CD4-positive, alpha-beta T cell treated with Interferon alpha-2 for 1 hour (primary cell): ENCODE results near the gene NMT1.

Experiments
- DNase-seq, 2 donors: peaks; one replicate each; pipeline ENCODE4 v3.0.0-alpha.2; 2020 to 2022

The NMT1 gene

DNA sequence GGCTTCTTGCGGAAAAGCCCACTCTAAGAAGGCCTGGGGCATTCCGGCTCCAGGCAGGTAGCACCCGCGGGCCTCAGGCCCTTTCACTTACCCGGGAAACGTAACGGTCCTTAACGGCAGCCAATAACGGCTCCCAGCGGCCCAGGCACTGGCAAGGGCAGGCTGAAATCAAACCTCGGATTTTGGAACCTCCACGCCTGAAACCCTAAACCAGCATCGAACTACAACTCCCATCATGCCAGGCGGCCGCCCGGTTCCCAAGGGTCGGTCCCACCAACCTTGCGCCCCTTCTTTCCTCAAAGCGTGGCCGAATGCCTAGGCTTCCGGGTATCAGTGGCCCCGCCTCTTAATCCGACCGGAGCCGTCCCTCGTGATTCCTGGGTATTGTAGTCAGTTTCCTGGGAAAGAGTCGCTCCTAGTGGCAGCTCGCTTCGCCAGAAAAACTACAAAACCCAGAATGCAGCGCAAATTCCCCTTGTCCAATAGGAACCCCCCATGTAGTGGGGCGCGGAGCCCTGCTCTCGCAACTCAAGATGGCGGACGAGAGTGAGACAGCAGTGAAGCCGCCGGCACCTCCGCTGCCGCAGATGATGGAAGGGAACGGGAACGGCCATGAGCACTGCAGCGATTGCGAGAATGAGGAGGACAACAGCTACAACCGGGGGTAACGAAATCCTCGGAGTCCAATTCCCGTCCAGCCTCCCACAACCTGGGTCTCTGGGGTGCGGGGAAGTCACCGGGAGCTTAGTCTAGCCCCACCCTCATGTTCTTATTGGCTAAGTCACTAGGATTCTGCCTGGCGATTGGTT is at the start of gene NMT1:
NMT1 (plus strand) TSS at position 521 of the 809 bp plus-strand sequence; CDS start at position 534, 13 bp downstream.
- peak; percentile 98 to 99 for DNase-seq

DNA sequence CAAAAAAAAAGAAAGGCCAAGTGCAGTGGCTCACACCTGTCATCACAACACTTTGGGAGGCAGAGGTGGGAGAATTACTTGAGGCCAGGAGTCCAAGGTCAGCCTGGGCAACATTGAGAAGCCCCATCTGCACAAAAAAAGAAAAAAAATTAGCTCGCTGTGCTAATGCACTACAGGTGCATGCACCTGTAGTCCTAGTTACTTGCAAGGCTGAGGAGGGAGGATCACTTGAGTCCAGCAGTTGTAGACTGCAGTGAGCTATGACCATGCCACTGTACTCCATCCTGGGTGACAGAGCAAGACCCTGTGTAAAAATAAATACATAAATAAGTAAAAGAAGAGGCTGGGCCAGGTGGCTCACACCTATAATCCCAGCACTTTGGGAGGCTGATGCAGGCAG is 49.4 kb upstream of the NMT1 start:
- DNase-seq: no peak

DNA sequence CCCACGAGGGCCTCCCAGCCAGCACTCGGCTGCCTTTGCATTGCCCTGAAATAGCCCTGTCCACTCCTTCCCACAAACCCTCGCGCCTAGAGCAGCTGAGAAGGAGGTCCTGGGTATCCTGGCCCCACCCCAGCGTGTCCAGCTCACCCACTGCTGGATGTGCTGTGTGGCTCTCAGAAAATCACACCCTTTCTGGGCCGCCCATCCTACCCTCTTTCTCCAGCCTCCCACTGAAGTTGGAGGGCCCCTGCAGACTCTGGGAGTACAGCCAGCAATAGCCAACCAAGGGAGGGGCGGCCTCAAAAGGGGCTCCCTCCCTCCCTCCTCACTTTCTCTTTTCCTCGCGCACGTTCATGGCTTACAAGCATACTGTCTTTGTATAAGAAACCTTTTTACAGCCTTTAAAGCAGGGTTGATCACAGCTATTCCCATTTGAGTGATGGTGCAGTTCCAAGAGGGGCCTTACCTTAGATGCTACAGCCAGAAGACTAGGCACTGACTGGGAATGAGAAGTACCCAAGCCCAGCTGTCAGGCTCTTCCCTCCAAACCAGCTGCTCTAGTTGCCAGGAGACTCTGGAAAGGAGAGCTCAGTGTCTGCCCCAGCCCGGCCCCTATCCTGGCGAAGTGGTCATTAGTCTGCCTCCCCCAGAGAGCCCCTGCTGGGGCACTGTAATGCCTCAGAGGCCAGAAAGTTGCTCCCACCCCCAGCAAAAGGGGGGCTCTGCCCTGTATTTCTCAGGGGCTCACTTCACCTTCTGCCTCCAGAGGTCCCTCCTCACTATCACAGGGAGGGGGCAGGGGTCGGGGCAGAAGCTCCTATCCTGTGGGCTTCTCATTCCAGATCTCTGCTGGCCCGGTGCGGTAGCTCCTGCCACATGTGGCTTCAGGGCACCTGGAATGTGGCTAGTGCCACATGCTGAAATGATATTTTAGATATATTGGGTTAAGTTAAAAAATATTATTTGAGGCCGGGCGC is 47.8 kb upstream of the NMT1 start:
- DNase-seq: no peak

DNA sequence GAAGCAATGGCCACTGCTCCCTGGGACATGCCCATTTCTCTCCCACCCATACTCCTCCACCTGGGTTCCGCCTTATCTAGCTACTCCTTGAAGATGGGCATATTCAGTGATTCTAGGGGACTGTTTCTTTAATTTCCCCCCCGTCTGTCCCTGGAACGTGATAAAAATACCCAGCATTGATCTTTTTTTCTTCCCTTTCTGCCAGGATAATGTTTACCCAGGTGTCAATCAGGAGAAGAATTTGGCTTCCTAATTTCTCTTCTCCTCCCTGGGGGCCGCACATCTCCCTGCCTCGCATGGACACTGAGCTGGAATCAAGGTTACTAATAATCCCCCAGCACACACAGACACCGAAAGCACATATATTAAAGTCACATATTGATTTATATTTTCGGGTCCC is 44.9 kb upstream of the NMT1 start:
- DNase-seq: no peak

DNA sequence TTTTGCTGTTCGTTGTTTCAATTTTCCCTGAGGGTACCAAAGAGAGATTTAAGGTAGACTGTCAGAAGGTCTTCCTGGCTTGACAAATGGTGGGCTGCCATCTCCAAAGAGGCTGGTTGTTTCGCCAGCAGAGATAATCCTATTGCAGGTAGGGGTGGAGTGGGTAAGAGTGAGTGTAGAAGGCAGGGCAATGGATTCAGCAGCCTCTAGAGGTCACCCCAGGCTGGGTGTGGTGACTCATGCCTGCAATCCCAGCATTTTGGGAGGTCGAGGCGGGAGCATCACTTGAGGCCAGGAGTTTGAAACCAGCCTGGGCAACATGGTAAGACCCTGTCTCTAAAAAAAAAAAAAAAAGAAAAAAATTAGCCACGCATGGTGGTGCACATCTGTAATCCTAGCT is 44.3 kb upstream of the NMT1 start:
- no peak for DNase-seq

DNA sequence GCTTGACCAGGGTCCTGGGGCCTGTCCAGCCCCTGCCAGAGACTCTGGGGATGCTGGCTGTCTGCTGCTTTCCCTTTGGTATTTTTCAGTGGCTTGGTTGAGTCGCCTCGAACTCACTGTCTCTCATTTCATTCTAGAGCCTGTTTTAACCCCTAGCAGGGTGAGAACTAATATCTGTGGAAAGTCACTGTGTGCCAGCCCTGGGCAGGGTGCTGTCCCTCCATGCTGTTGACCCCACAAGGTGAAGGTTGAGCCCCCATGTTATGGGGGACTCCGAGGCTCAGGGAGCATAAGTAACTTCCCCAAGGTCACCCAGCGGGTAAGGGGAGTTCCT is 42.6 kb upstream of the NMT1 start:
- DNase-seq: no peak

DNA sequence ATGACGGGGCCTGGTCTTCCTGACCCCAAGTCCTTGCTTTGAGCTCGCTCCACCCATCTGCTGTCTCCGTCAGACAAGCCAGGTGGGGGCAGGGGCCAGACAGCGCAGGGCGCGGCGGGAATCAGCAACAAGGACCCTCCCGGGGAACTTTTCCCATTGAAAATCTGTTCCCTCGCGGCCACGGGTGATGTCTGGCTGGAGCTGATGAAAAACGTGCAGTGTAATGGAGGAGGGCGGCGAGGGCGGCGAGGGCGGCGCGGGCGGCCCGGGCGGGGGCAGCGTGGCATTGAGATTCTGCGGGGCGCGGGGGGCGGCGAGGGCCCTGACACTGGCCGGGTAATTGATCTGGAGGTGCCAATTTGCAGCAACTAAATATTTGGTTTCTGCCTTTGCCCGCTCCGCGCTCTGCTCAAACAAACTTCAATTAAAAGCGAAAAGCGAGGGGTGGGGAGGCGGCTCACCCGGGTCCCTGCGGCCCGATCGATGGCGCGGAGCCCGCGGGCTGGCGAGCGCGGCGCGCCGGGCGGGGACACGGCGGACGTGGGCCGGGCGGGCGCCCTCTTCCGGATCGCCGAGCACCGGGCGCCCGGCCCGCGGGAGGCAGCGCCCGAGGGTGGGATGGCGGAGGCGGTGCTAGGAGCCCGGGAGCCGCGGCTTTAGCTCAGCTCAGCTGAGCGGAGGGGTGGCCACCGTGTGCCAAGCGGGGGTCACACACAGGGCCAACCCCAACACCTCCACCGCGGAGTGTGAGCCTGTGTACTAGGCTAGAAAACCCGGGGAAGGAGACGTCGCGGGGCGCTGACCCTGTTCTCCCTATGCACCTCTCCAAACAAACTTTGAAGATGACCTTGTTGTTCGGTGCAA is 42.0 kb upstream of the NMT1 start:
- DNase-seq: peak; percentile 4 to 48

DNA sequence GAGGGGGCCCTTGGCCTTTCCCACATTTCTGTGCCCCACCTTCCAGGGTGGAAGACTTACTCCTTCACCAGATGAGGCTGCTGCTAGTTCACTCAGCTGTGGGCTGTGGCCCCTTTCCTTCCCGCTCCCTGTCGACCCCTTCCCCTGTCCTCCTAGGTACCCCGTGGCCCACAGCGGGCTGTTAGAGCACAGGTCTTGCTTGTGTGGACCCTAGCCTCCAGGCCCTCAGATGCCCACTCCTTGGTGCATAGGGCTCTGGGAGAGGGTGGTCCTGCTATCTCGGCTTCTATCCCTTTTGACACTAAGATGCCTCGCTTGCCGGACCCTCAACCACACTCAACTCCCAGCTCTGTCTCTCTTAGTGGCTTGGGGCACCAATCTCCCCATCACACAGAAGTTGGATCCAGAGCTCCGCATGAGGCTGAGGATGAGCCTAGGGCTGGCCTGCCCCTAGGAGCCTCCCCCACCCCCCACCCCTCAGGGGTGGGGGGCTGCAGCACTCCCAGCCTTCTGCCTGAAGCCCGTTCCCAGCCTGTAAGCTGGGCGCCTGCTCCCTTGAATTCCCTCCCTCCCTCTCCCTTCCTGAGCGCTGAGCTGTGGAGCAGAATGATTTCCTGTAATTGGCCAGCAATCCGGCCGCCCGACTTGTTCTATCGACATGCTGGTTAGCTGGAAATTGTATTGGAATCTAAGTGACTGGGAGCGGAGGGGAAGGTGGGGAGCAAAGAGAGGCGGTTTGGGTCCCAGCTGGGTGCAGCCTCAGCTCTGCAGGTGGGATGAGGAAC is 40.6 kb upstream of the NMT1 start:
- DNase-seq: no peak

DNA sequence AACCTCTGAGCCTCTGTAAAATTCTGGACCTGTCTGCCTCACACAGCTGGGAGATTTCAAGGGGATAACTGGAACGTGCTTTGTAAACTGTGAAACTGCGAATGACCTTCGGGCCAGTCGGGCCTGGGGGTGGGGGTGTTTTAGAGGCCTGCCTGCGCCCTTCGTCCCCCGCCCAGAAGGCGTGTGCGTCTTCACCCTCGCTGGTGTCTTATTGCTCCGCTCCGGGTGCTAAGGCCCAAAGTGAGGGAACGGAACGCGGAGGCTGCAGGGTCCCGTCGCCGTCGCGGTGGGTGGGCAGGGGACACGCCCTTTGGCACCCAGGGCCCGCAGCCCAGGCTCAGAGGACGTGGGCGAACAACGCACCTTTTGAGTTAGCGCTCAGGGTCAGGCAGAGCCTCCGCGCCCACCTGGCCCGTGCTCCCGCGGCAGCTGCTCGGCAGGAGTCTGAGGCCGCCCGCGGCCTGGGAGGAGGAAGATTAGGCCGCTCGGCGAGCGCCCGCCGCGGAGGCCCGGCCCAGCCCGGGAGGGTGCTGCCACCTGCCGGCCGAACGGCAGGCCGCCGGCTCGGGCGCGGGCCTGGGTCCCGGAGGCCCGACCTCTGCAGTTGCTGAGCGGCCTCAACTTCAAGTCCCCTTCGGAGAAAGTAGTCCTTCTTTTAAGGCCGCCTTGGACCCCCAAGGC is 39.4 kb upstream of the NMT1 start:
- DNase-seq: peak; percentile 47 to 67

DNA sequence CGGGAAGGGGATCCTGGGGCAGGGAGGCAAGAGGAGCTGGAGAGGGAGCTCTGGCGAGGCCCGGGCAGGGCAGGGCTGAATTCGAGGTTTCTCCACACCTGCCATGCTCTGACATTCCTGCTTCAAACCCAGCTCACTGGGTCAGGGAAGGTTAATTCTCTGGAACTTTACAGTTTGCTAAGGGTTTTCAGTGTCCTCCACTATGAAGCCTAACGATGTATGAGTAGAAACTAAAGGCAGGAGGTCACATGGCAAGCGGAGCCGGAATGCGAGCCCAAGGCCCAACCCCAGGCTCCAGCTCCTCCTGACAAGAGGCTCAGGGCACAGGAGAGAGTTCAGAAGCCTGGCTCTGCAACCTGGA is 38.8 kb upstream of the NMT1 start:
- DNase-seq: no peak

DNA sequence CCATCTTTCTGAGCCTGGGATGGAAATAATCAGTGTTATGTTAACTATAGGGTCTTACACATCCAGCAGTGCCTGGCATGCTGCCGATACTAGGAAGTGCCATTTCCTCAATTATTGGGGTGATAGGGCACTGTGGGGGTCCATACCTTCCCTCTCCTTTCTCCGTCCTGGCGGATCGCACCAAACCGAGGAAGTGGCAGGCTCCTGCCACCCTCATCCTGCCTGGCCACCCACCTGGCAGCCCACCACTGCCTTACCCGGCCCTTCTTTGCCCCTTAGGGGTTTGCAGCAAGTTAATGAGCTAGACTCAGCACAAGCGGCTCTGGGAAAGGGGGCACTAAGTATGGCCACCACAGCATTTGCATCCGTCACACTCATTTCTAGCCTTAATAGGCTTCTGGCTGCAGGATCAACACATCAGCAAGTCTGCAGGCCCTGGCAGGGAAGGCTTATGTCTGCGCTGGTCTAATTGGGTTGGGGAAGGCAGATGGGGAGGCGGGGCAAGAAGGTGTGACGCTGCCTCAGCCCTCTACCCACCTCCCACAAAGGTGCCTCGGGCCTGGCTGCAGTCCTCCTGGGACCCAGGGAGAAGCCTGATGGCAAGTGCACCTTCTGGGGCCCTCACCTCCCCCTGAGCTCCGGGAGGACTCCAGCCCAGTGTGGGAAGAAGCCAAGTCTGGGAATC is 38.3 kb upstream of the NMT1 start:
- no peak for DNase-seq

DNA sequence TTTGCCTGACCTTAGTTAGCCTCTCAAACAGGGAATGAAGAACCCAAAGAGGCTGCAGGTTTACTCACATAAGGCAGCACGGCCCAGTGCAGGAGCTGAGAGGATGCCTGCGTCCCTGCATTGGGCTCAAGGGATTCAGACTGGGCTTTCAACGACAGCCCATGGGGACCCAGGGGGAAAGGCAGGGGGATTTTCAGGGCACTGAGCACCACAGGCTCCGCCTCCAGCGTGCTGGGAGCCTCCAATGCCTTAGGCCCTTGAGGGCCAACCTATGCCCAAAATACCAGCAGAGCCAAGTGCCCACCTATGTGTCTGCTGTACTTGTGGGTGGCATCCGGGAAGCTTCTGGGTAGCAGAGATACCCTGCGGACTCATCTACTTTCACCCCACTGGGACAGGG is 32.0 kb upstream of the NMT1 start:
- no peak for DNase-seq

DNA sequence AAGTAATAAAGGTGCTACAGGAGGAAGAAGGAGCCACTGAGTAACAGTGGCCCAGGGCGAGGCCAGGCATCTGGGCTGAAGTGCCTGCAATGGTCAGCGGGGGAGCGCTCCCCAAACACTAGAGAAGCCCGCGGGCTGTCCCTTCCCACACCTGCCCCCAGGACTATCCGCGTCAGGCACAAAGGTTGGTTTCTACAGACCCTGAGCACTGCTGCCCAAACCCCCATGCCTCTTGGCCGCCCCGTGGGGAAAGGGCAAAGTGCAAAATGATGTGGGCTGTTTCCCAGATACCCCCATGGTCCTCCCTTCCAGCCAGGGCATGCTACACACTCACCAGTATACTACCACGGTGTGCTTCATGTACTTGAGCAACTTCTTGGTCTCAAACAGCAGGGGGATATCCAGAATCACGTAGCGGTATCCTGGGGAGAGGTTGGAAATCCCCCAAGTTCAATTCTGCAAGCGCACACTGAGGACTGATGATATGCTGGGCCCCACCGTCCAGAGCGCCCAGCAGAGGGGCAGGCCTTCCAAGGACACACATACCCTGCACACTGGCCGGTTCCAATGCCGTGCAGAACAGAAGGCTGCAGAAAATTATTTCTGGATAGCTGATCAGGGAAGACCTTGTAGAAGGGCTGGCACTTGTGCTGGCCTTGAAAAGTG is 31.2 kb upstream of the NMT1 start:
- no peak for DNase-seq

DNA sequence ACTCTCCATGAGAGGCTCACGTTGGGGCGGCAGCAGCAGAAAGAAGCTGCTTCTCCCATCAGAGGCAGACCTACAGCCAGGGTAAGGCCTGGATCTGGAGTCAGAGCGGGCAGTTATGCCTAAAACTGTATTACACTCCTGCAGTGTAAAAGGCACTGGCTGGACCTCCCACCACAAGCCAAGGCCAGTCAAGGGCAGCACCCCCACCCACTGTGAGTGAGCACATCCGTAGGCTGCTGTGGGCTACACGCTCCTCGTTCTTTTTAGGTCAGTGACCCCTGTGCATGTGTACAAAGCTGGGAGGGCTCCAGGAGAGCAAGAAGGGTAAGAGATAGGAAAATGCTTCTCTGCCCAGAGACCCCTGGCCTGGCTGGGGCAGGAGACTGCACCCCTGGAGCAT is 30.4 kb upstream of the NMT1 start:
- no peak for DNase-seq

DNA sequence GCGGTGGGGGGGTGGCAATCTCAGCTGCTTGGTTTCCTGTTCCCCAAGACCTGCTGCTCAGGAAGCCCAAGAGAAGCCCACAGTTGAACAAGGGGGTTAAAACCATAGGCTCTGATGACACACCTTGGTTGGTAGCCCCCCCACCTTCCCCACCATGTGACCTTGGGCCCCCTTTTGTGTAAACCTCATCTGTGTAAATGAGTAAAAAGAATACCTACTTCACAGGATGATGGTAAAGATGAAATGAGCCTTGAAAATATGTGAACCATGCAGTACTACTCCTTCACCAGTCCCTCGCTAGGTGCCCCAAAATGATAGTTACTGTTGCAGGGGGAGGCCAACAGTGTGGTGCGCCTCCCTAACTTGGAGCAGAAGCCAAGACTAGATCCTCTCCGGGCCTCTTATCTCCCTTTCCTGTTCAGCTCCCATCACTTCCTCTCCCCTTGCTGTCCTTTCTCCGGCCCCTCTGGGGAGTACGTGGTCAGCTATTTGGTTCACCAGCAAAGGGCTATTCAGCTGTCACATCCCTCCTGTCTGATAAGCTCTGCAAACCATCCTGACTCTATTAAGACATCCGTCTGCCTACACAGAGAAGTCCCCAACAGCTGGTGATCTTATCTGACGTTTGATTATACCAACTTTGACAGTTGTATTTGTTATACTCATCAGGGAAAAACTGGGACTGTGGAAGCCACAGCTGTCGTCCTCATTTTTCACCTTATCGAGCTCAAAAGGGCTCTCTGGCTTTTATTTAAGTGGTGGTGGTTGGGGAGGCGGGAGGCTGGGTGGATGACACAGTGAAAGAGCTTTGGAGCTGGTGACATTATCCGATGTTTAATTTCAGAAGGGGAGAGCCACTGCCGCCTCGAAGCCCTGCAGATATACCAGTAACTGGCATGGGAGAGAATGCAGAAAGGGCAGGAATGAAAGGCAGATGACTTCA is 29.6 kb upstream of the NMT1 start:
- DNase-seq: no peak

DNA sequence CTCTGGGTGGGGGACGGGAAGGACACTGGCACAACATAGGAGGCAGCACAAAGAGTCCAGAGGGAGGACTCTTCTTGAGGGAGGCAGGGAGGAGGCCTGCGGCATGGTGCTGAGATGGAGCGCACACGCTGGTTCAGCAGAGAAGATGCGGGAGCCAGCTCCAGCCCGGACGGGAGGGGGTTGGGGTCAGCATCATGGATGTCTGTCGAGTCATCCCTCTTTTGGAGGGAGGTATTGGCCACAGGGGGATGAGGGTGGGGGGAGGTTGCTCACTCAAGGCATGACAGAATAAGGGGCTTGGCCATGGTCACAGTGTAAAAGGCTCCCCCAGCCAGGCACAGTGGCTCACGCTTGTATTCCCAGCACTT is 29.0 kb upstream of the NMT1 start:
- DNase-seq: no peak

DNA sequence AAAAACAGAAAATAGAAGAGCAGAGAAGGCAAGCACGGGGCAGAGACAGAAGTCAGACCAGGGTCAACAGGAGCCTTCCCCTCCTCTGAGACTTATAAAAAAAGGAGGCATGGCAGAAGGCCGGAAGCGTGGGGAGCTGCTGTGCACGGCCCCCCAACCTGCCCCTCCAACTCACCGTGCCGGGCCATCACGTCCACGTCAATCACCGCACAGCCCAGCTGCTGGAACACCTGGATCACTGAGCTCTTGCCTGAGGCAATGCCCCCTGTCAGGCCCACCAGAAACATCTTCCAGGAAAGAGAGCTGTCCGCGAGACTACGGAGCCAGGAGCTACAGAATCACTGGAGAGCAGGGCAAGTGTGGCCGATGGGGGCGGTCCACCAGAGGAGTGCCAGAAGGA is 26.5 kb upstream of the NMT1 start:
- no peak for DNase-seq

DNA sequence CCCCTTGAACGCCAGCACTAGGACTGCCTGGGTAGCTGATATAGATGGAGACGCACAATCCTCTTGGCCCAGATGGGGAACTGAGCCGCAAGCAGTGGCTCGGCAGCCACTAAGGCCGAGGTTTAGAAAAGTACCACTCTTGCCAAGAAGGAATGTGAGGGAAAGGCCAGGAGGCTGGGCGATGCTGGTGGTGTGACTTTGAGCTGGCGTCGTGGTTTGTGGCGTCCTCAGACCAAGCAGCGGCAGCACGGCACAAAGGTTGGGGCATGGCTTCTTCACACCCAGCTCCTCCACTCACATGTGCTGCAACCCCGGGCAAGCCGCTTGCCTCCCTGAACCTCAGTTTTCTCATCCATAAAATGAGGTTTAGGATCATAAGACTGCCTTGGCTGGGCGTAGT is 25.3 kb upstream of the NMT1 start:
- no peak for DNase-seq

DNA sequence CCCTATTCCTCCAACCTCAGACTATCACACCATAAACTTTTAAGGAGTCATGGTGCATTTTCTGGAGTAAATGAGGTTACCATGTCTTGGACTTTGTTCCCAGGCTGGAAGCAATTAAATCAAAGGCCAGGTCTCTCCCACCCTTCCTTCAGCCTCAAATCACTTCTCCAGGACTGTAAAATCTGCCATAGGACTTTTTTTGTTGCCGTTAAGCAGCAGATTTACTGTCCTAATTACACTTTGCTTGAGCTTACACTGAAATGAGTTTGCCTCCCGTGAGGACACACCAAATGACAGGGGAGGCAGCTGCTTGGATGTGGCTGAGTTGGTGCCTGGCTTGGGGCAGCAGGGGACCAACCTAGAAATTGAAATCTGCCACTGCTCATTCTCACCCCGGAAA is 24.4 kb upstream of the NMT1 start:
- DNase-seq: no peak
